Measurements from ENCODE around the gene RNPS1.

The RNPS1 gene

DNA sequence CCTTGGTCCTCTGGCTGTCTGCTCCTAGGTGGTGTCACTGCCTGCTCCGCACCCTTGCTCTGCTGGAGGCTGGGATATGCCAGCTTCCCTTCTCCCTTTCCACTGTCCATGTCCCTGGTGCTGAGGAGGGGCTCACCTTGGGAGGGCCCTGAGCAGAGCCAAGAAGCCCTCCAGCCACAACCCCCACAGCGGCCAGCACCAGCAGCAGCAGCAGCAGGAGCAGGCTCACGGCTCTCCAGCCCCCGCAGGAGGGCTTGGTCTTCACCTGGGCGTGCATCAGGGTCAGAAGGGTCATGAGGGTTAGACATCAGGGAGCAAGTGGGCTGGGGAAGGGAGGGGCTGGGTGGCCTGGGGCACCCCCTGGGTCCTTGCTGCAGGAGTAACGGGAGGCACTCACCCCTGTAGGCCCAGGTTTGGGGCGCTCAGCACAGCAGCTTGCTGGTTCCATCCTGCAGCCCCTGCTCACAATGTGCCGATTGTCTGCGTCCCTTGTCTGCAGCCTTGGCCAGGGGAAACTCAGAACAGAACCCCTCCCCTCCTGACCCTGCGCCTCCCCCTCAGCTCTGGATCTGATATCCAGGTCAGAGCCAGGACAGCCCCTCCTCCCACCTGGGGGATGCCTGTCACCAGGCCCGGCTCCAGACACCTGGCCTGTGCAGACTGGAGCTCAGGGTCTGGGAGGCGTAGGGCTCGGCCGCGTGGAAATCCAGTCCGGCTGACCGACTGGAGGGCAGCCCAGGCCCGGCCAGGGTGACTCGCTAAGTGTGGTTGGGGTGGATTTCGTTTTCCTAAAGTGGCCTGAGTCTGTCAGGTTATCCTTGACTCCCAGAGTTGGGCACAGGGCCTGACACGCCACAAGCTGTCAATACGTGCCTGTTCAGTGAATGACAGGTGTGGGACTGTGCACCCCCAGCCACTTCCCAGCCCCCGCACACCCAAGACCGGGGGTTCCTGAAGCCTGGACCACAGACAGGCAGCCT is 57.2 kb downstream of the RNPS1 start, which contains the start of gene BRICD5:
Gene BRICD5, minus strand, starts transcription at position 478 of the 980 bp plus-strand sequence. Its CDS starts 30 bp downstream, at position 448.
- DNase-seq: no peak

GRCh38 chr16:2210009-2210332 is 58.0 kb downstream of the RNPS1 start:
- DNase-seq: no peak

- DNase-seq: no peak
These were observed 58.5 kb downstream of the RNPS1 start for GRCh38 chr16:2209258-2210008.

GRCh38 chr16:2208772-2209171 is 59.2 kb downstream of the RNPS1 start:
- DNase-seq: no peak

DNA sequence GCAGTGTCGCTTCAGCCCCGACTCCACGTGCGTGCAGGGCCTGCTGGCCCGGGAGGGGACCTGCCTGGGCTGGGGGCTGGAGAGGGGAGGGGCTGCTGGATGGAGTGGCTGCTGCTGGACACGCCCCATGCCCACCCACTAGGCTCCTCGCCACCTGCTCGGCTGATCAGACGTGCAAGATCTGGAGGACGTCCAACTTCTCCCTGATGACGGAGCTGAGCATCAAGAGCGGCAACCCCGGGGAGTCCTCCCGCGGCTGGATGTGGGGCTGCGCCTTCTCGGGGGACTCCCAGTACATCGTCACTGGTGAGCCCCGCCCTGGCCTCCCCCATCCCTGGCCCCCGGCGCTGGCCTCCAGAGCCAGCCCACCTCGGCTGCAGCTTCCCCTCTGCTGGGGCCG is 59.6 kb downstream of the RNPS1 start:
- no peak for DNase-seq

GRCh38 chr16:2207872-2208271 is 60.1 kb downstream of the RNPS1 start:
- no peak for DNase-seq

DNA sequence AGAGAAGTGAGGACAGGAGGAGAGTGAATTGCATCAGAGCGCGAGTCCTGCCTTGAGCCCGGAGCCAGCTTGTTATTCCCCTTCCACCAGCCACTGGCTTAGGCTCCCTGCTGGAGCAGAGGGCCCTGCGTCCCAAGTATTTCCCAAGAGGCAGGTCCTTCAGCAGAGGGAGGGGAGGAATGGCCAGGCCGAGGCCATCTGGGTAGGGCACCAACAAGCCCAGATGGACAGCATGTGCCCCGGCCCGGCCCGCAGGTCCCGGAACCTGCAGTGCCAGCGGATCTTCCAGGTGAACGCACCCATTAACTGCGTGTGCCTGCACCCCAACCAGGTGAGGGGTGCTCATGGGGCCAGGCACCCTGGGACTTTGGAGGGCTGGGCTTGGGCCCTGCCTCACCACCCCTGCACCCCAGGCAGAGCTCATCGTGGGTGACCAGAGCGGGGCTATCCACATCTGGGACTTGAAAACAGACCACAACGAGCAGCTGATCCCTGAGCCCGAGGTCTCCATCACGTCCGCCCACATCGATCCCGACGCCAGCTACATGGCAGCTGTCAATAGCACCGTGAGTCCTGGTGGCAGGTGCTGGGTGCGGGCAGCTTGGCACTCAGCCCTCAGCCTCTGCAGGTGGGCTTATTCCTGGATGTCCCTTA is 61.0 kb downstream of the RNPS1 start:
- DNase-seq: no peak

DNA sequence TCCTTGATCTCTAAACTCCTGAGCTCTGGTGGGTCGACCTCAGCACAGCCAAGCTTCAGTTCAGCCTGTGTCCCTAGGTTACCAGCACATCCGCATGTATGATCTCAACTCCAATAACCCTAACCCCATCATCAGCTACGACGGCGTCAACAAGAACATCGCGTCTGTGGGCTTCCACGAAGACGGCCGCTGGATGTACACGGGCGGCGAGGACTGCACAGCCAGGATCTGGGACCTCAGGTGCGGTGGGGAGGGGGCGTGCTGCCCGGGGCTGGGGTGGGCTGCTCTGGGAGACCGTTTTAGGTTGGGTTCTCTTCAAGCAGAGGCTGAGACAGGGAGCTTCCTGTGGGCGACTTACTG is 61.5 kb downstream of the RNPS1 start:
- DNase-seq: no peak

- DNase-seq: no peak
These were observed 62.0 kb downstream of the RNPS1 start for GRCh38 chr16:2205967-2206313.

DNA sequence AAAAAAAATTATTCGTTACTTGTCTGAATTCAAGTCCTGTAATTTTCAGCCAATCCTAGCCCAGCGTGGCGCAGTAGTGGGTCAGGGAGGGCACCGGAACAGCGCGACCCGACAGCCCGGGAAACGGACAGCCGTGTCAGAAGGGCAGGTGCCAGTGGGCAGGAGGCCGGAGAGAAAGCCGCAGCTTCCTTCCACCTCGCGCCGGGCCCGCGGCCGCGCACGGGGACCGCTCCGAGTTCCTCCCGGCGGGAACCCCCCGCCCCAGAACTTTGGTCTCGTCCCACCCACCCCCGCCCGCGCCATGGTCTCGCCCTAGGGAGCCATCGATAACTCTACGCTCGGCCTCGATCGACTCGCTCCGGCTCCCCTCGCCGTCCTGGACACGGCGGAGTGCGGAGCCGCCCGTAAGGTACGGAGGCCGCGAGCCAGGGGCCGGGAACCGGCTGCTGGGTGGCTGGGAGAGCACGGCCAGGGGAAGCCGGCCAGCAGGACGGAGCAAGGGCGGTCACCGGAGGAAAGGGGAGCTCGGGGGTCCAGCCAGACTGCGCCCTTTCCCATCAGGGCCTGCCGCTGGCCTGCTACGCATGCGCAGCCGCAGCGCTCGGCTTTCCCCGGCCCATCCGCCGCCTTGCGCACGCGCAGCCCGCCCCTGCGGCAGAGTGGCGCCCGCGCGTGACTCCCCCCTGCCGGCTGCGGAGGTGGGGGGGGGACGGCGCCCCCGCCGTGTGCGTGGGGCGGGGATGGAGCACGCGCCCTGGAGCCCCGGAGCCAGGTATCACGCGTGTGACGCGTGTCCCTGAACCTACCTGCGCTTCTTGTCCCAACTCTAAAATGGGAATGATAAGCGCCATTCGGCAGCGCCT is 62.6 kb downstream of the RNPS1 start, which contains the start of gene MLST8:
Gene MLST8, plus strand, starts transcription at position 351 of the 863 bp plus-strand sequence. CDS start 632 bp downstream, outside the sequence.
- DNase-seq: peak; percentile 95

- DNase-seq: no peak
These were observed 63.4 kb downstream of the RNPS1 start for GRCh38 chr16:2204416-2205103.
